ENCODE data around the gene ANAPC2. TPM values are rescaled to one million over a fixed set of nuclear protein-coding genes. Genes with fewer than 3 reads are reported as not detected.

Gene ANAPC2, protein sequence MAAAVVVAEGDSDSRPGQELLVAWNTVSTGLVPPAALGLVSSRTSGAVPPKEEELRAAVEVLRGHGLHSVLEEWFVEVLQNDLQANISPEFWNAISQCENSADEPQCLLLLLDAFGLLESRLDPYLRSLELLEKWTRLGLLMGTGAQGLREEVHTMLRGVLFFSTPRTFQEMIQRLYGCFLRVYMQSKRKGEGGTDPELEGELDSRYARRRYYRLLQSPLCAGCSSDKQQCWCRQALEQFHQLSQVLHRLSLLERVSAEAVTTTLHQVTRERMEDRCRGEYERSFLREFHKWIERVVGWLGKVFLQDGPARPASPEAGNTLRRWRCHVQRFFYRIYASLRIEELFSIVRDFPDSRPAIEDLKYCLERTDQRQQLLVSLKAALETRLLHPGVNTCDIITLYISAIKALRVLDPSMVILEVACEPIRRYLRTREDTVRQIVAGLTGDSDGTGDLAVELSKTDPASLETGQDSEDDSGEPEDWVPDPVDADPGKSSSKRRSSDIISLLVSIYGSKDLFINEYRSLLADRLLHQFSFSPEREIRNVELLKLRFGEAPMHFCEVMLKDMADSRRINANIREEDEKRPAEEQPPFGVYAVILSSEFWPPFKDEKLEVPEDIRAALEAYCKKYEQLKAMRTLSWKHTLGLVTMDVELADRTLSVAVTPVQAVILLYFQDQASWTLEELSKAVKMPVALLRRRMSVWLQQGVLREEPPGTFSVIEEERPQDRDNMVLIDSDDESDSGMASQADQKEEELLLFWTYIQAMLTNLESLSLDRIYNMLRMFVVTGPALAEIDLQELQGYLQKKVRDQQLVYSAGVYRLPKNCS
- total RNA-seq, result 24.6 and 33.7 TPM in 2 replicates

DNA sequence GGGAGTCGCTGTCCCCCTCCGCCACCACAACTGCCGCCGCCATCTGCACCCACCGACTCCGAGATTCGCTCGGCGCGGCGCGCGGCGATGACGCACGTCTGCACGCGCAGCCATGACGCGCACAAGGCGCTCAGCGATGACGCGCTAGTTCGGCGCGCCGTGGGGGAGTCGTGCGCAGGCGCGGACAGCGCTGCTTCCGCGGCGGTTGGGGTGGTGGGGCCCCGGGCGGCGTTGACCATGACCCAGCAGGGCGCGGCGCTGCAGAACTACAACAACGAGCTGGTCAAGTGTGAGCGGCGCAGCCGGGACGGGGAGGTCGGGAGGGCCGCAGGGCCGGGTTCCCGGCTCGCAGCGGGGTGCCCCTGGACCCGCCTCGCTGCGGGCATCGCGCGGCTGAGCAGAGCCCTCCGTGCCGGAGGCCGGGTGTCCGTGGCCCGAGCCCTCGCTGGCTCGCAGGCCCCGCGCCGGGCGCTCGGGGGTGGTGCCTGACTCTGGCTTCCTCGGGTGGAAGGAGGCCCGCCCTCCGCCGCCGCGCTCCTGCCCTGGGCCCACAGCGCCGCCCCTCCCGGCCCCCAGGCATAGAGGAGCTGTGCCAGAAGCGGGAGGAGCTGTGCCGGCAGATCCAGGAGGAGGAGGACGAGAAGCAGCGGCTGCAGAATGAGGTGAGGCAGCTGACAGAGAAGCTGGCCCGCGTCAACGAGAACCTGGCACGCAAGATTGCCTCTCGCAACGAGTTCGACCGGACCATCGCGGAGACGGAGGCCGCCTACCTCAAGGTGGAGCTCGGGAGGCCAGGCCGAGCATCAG lies at the start of gene ANAPC2, which contains the start of gene SSNA1:
TSS of gene ANAPC2 (minus strand) at position 71 of the 807 bp plus-strand sequence. CDS start at position 43, 28 bp downstream.
TSS of gene SSNA1 (plus strand) at position 187 of the 807 bp plus-strand sequence. CDS start at position 238, 51 bp downstream.

DNA sequence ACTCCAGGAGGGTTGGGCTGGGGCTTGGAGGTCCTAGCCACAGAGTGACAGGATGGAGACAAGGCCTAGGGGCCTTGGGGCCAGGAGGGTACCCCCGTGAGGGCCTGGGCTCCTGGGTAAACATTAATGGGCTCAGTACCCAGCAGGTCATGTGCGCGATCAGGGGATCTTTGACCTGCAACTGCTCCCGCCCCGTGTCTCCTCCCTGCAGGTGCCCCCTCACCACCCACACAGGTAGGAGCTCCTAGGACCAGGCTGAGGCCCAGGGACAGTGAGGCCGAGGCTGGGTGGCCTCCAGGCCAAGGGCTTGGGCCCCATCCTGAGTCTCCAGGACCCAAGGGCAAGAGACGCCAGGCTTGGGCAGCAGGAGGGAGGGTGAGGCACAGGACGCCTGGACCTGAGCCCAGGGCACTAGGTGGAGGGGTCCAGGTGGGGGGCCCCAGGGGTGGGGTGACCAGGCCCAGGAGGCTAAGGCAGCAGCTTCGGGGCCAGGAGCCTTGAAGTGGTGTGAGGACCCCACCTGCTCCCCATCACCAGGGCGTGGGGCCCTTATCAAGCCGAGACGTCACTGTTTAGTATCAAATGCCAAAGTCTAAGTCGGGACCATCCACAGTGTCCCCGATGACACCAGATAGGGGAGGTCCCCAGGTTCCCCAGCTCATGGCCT lies 42.5 kb upstream of the ANAPC2 start, which contains the start of gene SLC34A3:
TSS of gene SLC34A3 (plus strand) at position 197 of the 667 bp plus-strand sequence. CDS start 802 bp downstream, outside the sequence.

DNA sequence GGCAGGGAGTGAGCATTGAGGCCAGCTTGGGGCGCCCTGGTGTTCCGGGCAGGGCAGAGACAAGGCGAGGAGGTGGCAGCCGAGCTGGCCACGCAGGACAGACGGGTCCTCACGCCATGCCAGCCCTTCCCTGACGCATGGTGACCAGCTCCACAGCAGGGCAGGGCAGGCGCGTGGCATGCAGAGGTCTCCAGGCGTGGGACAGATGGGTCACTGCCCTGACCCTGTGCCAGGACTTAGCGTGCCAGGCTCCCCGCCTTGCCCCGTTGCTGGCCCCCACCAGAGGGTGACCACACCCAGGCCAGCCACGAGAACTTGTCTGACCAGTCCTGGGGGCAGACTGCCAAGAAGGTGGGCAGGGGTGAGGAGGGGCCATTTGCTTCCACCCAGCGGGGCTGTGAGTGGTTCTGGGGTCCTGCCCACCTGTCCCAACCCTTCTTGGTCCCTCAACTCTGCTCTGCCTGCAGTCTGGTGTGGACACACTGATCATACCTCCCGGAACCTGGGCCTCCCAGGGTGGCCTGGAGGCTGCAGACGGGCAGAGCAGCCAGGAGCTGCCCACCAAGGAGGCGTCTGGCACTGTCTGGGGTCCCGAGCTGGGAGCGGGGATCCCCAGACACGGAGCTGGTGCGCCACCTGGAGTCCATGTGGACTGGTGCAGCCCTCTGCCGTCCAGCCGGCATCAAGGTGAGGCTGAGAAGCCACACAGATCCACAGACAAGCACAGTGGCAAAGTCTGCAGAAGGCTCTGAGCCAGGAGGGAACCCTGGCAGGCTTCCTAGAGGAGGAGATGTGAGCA lies 38.9 kb upstream of the ANAPC2 start, which contains the start of gene RNF224:
TSS of gene RNF224 (plus strand) at position 449 of the 799 bp plus-strand sequence. CDS start 834 bp downstream, outside the sequence.

DNA sequence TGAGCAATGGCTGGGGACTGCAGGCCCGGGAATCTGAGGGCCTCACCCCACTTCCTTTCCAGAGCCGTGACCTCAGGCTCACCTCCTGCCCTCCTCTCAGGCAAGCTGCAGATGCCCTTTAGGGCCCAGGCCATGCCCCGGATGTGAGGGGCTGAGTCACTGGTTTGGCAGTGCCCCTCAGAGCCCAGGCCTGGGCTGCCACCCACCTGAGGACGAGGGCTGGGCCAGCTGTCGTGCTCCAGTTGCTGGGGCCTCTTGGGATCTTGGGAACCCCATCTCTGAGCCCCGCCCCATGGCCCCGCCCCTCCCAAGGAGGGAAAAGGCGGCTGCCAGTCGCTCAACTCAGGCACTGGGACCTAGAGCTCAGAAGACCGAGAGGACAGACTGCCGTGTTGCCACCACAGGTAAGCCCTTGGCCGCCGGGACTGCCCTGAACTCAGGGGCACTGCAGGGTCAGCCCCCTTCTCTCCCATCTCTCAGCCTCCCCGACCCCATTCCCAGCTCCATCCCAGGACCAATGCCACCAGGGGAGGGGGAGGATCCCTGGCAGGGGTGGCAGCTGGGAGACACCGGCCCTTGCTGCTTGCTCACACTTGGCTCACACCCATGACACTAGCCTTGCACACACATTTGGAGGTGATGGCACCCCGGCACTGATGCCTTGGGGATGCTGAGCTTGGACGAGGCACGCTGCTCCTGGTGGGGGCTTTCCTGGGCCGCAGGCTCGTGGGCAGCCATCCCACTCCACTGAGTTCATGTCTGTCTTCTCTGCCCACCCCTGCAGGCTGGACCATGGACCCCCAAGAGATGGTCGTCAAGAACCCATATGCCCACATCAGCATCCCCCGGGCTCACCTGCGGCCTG lies 36.7 kb upstream of the ANAPC2 start, which contains the start of gene CYSRT1:
TSS of gene CYSRT1 (plus strand) at position 345 of the 865 bp plus-strand sequence. CDS start at position 793, 448 bp downstream.

DNA sequence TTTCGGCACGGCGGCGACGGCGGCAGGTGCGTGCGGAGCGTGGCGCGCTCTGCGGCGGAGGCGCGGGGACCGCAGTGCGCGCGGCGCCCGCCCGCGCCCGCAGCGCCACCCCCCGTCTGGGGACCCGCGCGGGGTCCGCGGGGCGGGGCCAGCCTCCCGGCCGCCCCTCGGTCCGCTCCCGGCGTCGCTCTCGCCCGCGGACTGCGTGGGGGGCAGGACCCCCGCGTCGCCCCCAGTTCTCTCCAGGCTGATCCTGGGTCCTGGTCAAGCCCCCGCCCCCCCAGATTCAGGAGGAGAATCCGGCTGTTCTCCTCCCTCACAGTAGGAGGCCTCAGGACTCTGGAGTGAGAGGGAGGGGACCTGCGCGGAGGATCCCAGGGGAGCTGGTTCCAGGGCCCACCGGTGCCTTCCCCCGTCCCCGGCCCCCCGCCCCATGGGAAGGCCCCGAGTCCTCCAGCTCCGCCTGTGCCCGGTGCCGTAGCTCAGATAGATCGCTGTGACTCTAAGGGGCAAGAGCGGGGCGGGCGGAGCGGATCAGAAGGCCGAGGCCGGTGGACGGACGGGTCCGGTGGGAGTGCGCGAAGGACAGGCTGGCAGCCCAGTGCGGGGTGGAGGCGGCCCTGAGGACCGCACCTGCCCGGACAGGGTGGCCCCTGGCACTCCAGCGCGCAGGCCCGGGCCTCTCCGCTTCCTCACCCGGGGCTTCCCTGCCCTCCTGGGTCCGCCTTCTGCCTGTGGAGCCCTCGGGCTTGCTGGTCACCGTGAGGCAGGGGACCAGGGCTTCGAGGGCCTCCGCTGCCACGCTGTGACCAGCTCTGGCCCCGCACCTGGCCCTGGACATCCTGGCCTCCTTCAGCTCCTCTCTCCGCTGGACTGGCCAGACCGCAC lies 34.1 kb upstream of the ANAPC2 start, which contains the start of gene RNF208:
TSS of gene RNF208 (minus strand) at position 51 of the 888 bp plus-strand sequence. CDS start 1,028 bp downstream, outside the sequence.

DNA sequence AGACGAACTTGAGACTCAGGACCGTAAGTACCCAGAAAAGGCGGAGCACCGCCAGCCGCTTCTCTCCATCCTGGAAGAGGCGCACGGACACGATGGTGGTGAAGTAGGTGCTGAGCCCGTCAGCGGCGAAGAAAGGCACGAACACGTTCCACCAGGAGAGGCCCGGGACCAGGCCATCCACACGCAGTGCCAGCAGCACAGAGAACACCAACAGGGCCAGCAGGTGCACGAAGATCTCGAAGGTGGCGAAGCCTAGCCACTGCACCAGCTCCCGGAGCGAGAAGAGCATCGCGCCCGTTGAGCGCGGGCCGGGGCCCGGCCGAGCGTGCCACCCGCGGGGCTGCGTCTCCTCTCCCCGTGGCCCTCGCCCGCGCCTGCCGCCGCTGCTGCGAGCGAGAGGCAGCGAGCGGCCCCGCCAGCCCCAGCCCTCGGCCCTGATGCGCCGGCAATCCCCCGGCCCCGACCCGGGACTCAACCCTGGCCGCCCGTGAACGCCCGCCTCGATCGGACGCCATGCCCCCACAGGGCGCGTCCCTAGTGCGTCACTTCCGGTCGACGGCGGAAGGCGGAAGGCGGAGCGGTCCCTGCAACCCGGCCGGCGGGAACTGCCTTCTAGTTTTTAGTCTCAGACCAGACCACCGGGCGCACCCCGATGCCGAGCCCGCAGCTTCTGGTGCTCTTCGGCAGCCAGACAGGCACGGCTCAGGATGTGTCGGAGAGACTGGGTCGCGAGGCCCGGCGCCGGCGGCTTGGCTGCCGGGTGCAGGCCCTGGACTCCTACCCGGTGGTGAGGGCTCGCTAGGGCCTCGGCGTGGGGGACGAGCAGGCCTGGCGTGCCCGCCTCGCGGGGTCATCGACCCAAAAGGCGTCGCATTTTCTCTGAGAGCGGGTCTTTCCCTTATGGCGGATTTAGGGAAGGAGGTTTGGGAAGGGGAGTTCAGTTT lies 17.0 kb upstream of the ANAPC2 start, which contains the start of the genes NDOR1 and TMEM203:
TSS of gene NDOR1 (plus strand) at position 575 of the 944 bp plus-strand sequence. CDS start at position 653, 78 bp downstream.
TSS of gene TMEM203 (minus strand) at position 523 of the 944 bp plus-strand sequence. CDS start at position 289, 234 bp downstream.

DNA sequence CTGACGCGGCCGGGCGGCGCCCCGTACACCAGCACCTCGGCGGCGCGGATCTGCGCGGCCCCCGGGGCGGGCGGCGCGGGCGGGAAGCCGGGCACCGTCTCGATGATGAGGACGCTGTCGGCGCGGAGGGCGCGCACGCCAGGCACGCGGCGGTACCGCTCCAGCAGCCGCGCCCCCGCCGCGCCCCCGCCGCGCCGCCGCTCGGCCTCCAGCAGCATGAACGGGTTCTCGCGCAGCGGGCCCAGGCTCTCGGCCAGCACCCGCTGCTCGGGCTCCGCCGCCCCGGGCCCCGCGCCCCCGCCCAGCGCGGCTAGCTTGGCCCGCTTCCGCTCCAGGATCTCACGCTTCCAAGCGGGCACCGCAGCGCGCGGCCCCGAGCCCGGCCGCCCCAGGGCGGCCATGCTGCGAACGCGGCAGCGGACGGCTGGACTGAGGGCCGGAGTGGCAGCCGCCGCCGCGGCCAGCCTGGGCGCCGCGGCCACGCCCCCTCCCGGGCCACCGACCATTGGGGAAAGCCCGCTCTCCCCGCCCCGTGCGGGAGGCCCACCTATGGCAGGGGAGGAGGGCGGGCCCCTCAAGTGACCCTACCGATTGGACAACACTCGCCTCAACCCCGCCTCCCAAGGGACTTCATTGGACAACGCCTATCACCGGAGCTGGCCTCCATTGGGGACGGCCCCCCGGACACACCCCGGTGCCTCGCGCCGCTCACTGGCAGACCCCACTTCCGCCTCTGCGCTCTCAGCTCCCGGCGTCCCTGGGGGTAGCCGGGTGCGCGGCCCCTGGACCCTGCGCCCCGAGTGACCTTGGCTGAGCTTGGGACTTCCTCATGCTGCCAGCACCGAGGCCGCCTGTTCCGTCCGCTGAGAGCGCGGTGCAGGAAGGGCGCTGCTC lies 12.2 kb upstream of the ANAPC2 start, which contains the start of gene TPRN:
TSS of gene TPRN (minus strand) at position 431 of the 894 bp plus-strand sequence. CDS start at position 401, 30 bp downstream.

DNA sequence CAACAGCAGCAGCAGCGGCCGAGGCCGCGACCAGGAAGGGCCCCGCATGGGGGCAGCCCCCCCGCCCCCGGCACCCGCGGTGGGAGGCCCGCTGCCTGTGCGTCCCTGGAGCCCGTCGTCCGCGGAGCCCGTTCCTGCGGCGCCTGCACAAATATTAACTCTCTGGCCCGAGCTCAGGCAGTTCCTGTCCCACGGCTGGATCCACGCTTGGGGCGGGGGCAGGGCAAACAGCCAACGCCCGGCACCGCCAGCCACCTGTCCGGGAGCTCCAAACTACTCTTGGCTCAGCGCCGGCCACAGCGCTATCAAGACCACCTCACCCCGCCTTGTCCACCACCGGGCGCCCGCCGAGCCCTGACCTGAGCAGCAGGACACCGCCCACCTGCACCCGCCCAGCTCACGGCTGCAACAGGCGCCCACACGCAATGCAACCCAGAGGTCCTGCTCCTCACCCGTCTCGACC lies 18.4 kb downstream of the ANAPC2 start, which contains the start of gene LRRC26:
TSS of gene LRRC26 (minus strand) at position 156 of the 463 bp plus-strand sequence. CDS start at position 48, 108 bp downstream.

DNA sequence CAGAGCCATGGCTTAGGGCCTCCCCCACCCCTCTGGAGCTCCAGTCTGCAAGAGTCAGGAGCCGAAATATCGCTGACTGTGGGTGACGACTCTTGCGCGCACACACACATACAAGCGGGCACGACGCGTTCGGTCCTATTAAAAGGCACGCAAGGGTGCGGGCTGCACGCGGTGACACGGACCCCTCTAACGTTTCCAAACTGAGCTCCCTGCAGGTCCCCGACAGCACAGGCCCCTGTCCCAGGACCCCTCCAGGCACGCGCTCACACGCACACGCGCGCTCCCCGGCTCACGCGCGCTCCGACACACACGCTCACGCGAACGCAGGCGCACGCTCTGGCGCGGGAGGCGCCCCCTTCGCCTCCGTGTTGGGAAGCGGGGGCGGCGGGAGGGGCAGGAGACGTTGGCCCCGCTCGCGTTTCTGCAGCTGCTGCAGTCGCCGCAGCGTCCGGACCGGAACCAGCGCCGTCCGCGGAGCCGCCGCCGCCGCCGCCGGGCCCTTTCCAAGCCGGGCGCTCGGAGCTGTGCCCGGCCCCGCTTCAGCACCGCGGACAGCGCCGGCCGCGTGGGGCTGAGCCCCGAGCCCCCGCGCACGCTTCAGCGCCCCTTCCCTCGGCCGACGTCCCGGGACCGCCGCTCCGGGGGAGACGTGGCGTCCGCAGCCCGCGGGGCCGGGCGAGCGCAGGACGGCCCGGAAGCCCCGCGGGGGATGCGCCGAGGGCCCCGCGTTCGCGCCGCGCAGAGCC lies 49.5 kb downstream of the ANAPC2 start, which contains the start of gene GRIN1:
TSS of gene GRIN1 (plus strand) at position 433 of the 746 bp plus-strand sequence. CDS start 333 bp downstream, outside the sequence.

Other genes starting within 250 kb of the ANAPC2 start
- gene FBXW5, start 243.8 kb downstream of the ANAPC2 start, total RNA-seq, result 164 and 216 TPM in 2 replicates
- gene C8G, start 243.3 kb downstream of the ANAPC2 start, total RNA-seq, result 0.72 and 0.79 TPM in 2 replicates
- gene LCN12, start 236.3 kb downstream of the ANAPC2 start, total RNA-seq, result 0.20 TPM in 1 of 2 replicates, not detected in the other
- 11.1 and 66.1 TPM in 2 replicates for gene PTGDS, start 211.1 kb downstream of the ANAPC2 start, total RNA-seq
- 0.50 and 1.1 TPM in 2 replicates for gene LCNL1, start 205.6 kb downstream of the ANAPC2 start, total RNA-seq
- 8.0 and 11.2 TPM in 2 replicates for gene PAXX, start 196.1 kb downstream of the ANAPC2 start, total RNA-seq
- gene CLIC3, start 192.0 kb downstream of the ANAPC2 start, total RNA-seq, result 2.0 and 2.9 TPM in 2 replicates
- gene ABCA2, start 160.3 kb downstream of the ANAPC2 start, total RNA-seq, result 81.1 and 129 TPM in 2 replicates
- not detected in 2 replicates for gene FUT7, start 156.5 kb downstream of the ANAPC2 start, total RNA-seq
- gene NPDC1, start 142.4 kb downstream of the ANAPC2 start, total RNA-seq, result 21.6 and 66.1 TPM in 2 replicates
- gene ENTPD2, start 134.5 kb downstream of the ANAPC2 start, total RNA-seq, result not detected in 2 replicates
- gene SAPCD2, start 118.0 kb downstream of the ANAPC2 start, total RNA-seq, result 2.7 and 3.7 TPM in 2 replicates
- 20.3 and 38.3 TPM in 2 replicates for gene UAP1L1, start 111.0 kb downstream of the ANAPC2 start, total RNA-seq
- 153 and 203 TPM in 2 replicates for gene MAN1B1, start 101.6 kb downstream of the ANAPC2 start, total RNA-seq
- gene DPP7, start 73.8 kb downstream of the ANAPC2 start, total RNA-seq, result 82.9 and 145 TPM in 2 replicates
- 0.10 TPM in 1 of 2 replicates, not detected in the other for gene GRIN1, start 49.4 kb downstream of the ANAPC2 start, total RNA-seq
- gene LRRC26, start 18.5 kb downstream of the ANAPC2 start, total RNA-seq, result not detected in 2 replicates
- not detected in 2 replicates for gene TMEM210, start 16.5 kb downstream of the ANAPC2 start, total RNA-seq
- gene SSNA1, start 116 bp upstream of the ANAPC2 start, total RNA-seq, result 42.6 and 53.3 TPM in 2 replicates
- 6.1 and 9.5 TPM in 2 replicates for gene TPRN, start 12.2 kb upstream of the ANAPC2 start, total RNA-seq
- 36.8 and 39.2 TPM in 2 replicates for gene TMEM203, start 17.1 kb upstream of the ANAPC2 start, total RNA-seq
- 4.5 and 6.3 TPM in 2 replicates for gene NDOR1, start 17.1 kb upstream of the ANAPC2 start, total RNA-seq
- 1.2 and 2.8 TPM in 2 replicates for gene RNF208, start 33.7 kb upstream of the ANAPC2 start, total RNA-seq
- gene CYSRT1, start 36.6 kb upstream of the ANAPC2 start, total RNA-seq, result 0.33 and 0.66 TPM in 2 replicates
- gene RNF224, start 38.9 kb upstream of the ANAPC2 start, total RNA-seq, result 0.07 TPM in 1 of 2 replicates, not detected in the other
- gene SLC34A3, start 42.3 kb upstream of the ANAPC2 start, total RNA-seq, result not detected in 2 replicates
- gene TUBB4B, start 52.7 kb upstream of the ANAPC2 start, total RNA-seq, result 145 and 163 TPM in 2 replicates
- not detected in 2 replicates for gene STPG3, start 62.7 kb upstream of the ANAPC2 start, total RNA-seq
- 59.5 and 64.4 TPM in 2 replicates for gene NELFB, start 66.8 kb upstream of the ANAPC2 start, total RNA-seq
- 19.7 and 47.4 TPM in 2 replicates for gene TOR4A, start 89.2 kb upstream of the ANAPC2 start, total RNA-seq
- gene NRARP, start 113.7 kb upstream of the ANAPC2 start, total RNA-seq, result 0.13 and 0.20 TPM in 2 replicates
- 11.5 and 14.7 TPM in 2 replicates for gene EXD3, start 234.6 kb upstream of the ANAPC2 start, total RNA-seq
- 0.36 and 0.46 TPM in 2 replicates for gene NOXA1, start 234.8 kb upstream of the ANAPC2 start, total RNA-seq